GM12892 (cell line): Measurements from ENCODE around the gene TTC9B.

Experiments used
- POLR2A ChIP-seq: IDR thresholded peaks from 2 replicates; pipeline ENCODE4 v1.6.1; 2011; ENCODE audit warnings: low read depth, low read length, control low read depth
- POLR2AphosphoS5 ChIP-seq: IDR thresholded peaks from 2 replicates; pipeline ENCODE4 v1.6.1; 2011; ENCODE audit warnings: low read depth, low read length, control low read depth

DNA sequence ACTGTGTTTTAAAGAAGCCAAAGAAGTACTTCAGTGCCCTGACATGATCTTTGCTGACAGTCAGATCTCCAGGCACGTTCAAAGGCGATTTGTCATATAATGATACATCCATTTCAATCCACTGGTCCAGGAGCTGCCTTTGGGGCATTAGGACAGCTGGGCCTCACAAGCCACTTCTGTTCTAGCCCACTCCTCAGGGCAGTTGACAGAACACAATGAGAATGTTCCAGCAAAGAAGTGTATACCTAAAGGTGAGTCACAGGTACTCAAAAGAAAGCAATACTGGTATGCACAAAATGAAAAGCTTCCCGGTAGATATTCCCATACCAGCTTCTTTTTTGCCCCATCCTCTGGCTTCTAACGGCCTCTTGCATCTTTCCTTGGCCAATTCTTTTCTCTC, 39.4 kb downstream of the TTC9B start:
- TF ChIP-seq POLR2AphosphoS5 (no peak), POLR2A (no peak)
